ENCODE data around the gene ELL3. TPM values are rescaled to one million over a fixed set of nuclear protein-coding genes. Genes with fewer than 3 reads are reported as not detected.

Gene ELL3
- total RNA-seq, 1 donor = 2.1 TPM

DNA sequence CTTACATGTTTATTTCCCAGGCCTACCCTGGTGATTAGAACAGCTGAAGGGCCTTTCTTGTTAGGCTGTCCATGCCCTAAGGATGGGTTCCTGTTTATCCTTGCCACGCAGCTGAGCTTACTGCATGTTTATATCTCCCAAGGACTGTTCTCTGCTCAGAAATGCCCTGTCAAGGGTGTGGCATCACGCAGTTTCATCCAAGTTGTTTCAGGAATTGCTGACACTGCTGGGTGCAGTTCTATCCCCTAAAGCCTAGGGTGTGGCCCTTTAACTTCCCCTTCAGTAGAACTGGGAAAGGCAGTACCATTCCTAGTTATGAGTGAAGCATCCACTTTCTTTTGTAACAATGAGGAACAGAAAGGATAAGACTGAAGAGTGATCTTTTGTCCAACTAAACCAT is 5.0 kb downstream of the ELL3 start:
- TF ChIP-seq, protein P1, sequence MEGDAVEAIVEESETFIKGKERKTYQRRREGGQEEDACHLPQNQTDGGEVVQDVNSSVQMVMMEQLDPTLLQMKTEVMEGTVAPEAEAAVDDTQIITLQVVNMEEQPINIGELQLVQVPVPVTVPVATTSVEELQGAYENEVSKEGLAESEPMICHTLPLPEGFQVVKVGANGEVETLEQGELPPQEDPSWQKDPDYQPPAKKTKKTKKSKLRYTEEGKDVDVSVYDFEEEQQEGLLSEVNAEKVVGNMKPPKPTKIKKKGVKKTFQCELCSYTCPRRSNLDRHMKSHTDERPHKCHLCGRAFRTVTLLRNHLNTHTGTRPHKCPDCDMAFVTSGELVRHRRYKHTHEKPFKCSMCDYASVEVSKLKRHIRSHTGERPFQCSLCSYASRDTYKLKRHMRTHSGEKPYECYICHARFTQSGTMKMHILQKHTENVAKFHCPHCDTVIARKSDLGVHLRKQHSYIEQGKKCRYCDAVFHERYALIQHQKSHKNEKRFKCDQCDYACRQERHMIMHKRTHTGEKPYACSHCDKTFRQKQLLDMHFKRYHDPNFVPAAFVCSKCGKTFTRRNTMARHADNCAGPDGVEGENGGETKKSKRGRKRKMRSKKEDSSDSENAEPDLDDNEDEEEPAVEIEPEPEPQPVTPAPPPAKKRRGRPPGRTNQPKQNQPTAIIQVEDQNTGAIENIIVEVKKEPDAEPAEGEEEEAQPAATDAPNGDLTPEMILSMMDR (IDR thresholded peaks at IDR 0.05; ENCODE audit: insufficient read depth, low read length) = no peak
- DNase-seq (ENCODE audit: low read depth) = peak; percentile 32
- H3K4me3 ChIP-seq (ENCODE audit: low read depth, low read length) = no peak overlapping the region

DNA sequence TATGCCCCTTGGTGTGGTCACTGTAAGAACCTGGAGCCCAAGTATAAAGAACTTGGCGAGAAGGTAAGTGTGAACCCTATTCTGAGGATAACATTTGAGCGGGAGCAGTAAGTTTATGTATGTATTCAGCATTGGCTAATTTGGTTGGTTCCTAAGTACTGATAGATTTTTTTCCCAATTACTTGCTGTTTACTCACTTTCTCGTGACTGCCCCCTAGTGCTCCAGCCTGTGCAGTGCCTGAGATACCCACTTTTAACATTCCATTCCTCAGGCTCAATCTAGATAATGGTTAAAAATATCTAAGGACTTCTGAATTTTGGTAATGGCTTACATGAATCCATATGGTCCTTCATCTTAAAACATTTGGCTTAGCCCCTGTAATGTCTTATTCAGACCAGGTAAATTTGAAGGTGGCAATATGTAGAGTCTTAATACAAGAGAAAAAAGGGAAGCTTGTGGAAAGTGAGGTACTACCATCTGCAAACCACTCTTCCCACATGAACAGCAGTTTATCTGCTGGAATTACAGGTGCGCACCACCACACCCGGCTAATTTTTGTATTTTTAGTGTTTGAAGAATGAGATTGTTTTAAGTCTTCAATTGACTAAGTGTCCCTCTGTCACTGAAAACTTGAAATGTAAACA is 7.1 kb downstream of the ELL3 start:
- TF ChIP-seq, protein P1 (IDR thresholded peaks at IDR 0.05; ENCODE audit: insufficient read depth, low read length) = peak; percentile 91
- DNase-seq (ENCODE audit: low read depth) = peak; percentile 78
- no peak overlapping the region for H3K4me3 ChIP-seq (ENCODE audit: low read depth, low read length)

DNA sequence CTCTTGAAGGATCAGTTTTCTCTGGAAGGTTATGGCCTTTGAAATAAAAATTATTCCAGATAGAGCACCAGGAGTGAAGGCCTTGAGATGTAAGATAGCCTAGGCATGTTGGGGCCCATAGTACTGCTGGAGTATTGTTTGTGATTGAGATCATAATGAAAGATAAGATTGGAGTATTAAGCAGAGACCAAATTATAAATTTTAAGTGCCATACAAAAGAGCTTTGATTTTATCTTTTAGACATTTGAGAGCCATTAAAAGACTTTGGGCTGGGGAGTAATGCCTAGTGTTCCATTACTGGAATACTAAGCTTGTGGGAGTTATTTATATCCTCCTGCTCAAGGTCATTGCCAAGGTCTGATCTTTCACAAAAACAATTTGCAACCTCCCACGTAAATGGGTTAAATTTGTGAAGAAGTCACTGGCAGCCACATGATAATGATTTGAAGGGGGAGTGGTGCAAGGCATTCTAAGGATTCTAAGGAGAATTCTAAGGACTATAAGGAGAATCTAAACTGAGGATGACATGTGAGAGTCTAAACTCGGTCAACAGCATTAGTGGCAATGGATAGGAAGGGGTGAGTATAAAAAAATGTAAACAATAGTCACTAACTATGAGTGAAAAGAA is 12.8 kb downstream of the ELL3 start:
- no peak for DNase-seq (ENCODE audit: low read depth)
- H3K4me3 ChIP-seq (ENCODE audit: low read depth, low read length) = no peak overlapping the region
- TF ChIP-seq, protein P1 (IDR thresholded peaks at IDR 0.05; ENCODE audit: insufficient read depth, low read length) = no peak

DNA sequence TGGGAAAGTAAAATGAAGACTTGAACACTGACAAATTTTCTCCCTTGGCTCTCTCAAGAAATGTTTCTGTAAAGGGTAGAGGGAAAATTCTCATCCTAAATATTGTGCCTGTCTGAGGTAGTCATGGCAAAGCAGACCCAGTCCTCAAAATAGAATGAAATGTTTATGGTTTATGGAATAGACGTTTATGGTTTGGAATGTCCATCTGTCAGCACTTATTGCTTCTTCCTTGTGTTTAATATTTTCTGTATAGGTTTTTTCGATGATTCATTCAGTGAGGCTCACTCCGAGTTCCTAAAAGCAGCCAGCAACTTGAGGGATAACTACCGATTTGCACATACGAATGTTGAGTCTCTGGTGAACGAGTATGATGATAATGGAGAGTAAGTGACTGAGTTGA is 13.9 kb downstream of the ELL3 start:
- no peak for DNase-seq (ENCODE audit: low read depth)
- TF ChIP-seq, protein P1 (IDR thresholded peaks at IDR 0.05; ENCODE audit: insufficient read depth, low read length) = no peak
- no peak overlapping the region for H3K4me3 ChIP-seq (ENCODE audit: low read depth, low read length)

- DNase-seq (ENCODE audit: low read depth) = no peak
- TF ChIP-seq, protein P1 (IDR thresholded peaks at IDR 0.05; ENCODE audit: insufficient read depth, low read length) = no peak
- H3K4me3 ChIP-seq (ENCODE audit: low read depth, low read length) = no peak overlapping the region
These were observed 24.9 kb downstream of the ELL3 start for GRCh38 chr15:43751885-43752284.

DNA sequence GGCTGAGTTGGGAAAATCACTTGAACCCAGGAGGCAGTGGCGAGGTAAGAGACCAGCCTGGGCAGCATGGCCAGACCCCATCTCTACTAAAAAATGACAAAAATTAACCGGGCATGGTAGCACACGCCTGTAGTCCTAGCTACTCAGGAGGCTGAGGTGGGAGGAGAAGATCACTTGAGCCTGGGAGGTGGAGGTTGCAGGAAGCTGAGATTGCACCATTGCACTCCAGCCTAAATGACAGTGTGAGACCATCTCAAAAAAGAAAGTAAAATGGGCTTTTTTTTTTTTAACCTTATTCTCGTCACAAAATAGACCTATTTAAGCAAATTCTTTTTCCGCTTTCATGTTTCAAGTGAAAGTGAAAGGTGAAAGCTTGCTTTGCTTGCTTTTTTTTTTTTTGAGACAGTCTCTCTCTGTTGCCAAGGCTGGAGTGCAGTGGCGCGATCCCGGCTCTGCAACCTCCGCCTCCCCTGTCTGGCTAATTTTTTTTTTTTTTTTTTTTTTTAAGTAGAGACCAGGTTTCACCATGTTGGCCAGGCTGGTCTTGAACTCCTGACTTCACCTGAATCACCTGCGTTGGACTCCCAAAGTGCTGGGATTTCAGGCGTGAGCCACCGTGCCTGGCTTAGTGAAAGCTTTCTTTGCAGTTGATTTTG is 26.9 kb downstream of the ELL3 start:
- TF ChIP-seq, protein P1 (IDR thresholded peaks at IDR 0.05; ENCODE audit: insufficient read depth, low read length) = no peak
- DNase-seq (ENCODE audit: low read depth) = peak; percentile 27
- peak overlapping the region; percentile 31 for H3K4me3 ChIP-seq (ENCODE audit: low read depth, low read length)

Measured in fibroblast of the aortic adventitia (primary cell).